ENCODE data around the gene PCDH1. TPM values are rescaled to one million over a fixed set of nuclear protein-coding genes. Genes with fewer than 3 reads are reported as not detected.

The PCDH1 gene
- total and polyA plus RNA-seq, 2 donors (not counting 3 experiments of a cell fraction or from before 2014, with no cell fraction given) = 113 to 136 TPM

GRCh38 chr5:141914797-141915196 is 36.6 kb upstream of the PCDH1 start:
- intact Hi-C loops (cut with micrococcal nuclease) (loop anchor here (1.0 kb wide), 1 partner anchor 212 kb away; no protein-coding TSS in a partner anchor), dilution Hi-C loops (cut with MboI; ENCODE audit: extremely low pct_ligation_motif_present, low sequenced_read_pairs) (no loop called here)

GRCh38 chr5:141914199-141914743 is 36.1 kb upstream of the PCDH1 start:
- ChIA-PET POLR2A (no interaction called here), CTCF (interaction anchor here (0.8 to 5.1 kb wide), 17 partner anchors 8 to 322 kb away, joined by 3 to 36 read pairs (median 4); partner anchors contain the start of genes DELE1, PCDH1 and PCDH12)
- H3K27ac ChIP-seq (ENCODE audit: insufficient read depth, low read depth, low read length) = no peak overlapping the region
- TF ChIP-seq CTCF (IDR thresholded peaks at IDR 0.05; ENCODE audit: extremely low read depth in 1 of 2, insufficient read depth in 1 of 2, low read depth in 1 of 2, low read length in 2 of 2) (peak in 1 of 2 donors; percentile 43), FOS (IDR thresholded peaks at IDR 0.05; ENCODE audit: borderline replicate concordance, insufficient read depth, low read length) (no peak)
- peak overlapping the region in 1 of 3 experiments; percentile 20 for H3K4me3 ChIP-seq (replicated peaks in 1 of 3; ENCODE audit: insufficient read depth in 1 of 3, low read depth in 1 of 3, low read length in 3 of 3)
- H3K27me3 ChIP-seq (ENCODE audit: control insufficient read depth in 2 of 2, insufficient read depth in 2 of 2, low read length in 2 of 2) = peaks cover 9 to 14% of the 10 kb centered on the region in 2 experiments
- no peaks in the 10 kb centered on the region for H3K36me3 ChIP-seq (ENCODE audit: control insufficient read depth in 2 of 2, extremely low read depth in 1 of 2, insufficient read depth in 2 of 2, low read length in 2 of 2)
- H4K20me1 ChIP-seq (replicated peaks; ENCODE audit: control insufficient read depth, extremely low read depth, insufficient read depth, low read length) = no peaks in the 10 kb centered on the region
- intact Hi-C loops (cut with micrococcal nuclease) (loop anchor here (1.0 kb wide), 1 partner anchor 212 kb away; no protein-coding TSS in a partner anchor), dilution Hi-C loops (cut with MboI; ENCODE audit: extremely low pct_ligation_motif_present, low sequenced_read_pairs) (no loop called here)
- peak; percentile 33 for FAIRE-seq
- peak; percentile 9 for DNase-seq (ENCODE audit: low read depth, low spot score)
- H3K9me3 ChIP-seq (replicated peaks; ENCODE audit: control insufficient read depth, insufficient read depth, low read length) = no peaks in the 10 kb centered on the region
- H2AFZ ChIP-seq (ENCODE audit: low read depth, low read length) = peak overlapping the region; percentile 67
- H3K4me1 ChIP-seq (ENCODE audit: control insufficient read depth, extremely low read depth, insufficient read depth, low read length) = peaks cover 3% of the 10 kb centered on the region
- H3K9me1 ChIP-seq (replicated peaks; ENCODE audit: control insufficient read depth, extremely low read depth, insufficient read depth, low read length) = no peaks in the 10 kb centered on the region
- H3K79me2 ChIP-seq (ENCODE audit: control insufficient read depth, insufficient read depth, low read length) = no peaks in the 10 kb centered on the region
- H3K4me2 ChIP-seq (ENCODE audit: insufficient read depth, low read length) = peak overlapping the region; percentile 63
- no TSS peak for BruUV-seq (replicated peaks)
- no peak overlapping the region for H3K9ac ChIP-seq (replicated peaks; ENCODE audit: extremely low read depth, insufficient read depth, low read length)

More at GRCh38 chr5:141914797-141915196, 36.6 kb upstream of the PCDH1 start:
- ChIA-PET CTCF (interaction anchor here (1.0 to 5.1 kb wide), 12 partner anchors 9 to 250 kb away, joined by 3 to 36 read pairs (median 6); partner anchors contain the start of genes DELE1, PCDH1 and RNF14), POLR2A (no interaction called here)
- no peak for TF ChIP-seq POLR2A (IDR thresholded peaks at IDR 0.05; ENCODE audit: low read depth, low read length)
- no peak for TF ChIP-seq EZH2 (IDR thresholded peaks at IDR 0.05; ENCODE audit: borderline replicate concordance, low read depth, low read length, severe bottlenecking)
- FAIRE-seq (no peak), DNase-seq (ENCODE audit: low read depth, low spot score) (no peak)
- Histone ChIP-seq H3K27me3 (ENCODE audit: control insufficient read depth in 2 of 2, insufficient read depth in 2 of 2, low read length in 2 of 2) (peaks cover 9 to 14% of the 10 kb centered on the region in 2 experiments), H4K20me1 (replicated peaks; ENCODE audit: control insufficient read depth, extremely low read depth, insufficient read depth, low read length) (no peaks in the 10 kb centered on the region), H3K36me3 (ENCODE audit: control insufficient read depth in 2 of 2, extremely low read depth in 1 of 2, insufficient read depth in 2 of 2, low read length in 2 of 2) (no peaks in the 10 kb centered on the region), H3K9me3 (replicated peaks; ENCODE audit: control insufficient read depth, insufficient read depth, low read length) (no peaks in the 10 kb centered on the region), H3K4me3 (replicated peaks in 1 of 3; ENCODE audit: insufficient read depth in 1 of 3, low read depth in 1 of 3, low read length in 3 of 3) (no peak overlapping the region), H3K4me2 (ENCODE audit: insufficient read depth, low read length) (no peak overlapping the region), H2AFZ (ENCODE audit: low read depth, low read length) (no peak overlapping the region), H3K79me2 (ENCODE audit: control insufficient read depth, insufficient read depth, low read length) (no peaks in the 10 kb centered on the region), H3K4me1 (ENCODE audit: control insufficient read depth, extremely low read depth, insufficient read depth, low read length) (peaks cover 3% of the 10 kb centered on the region), H3K9ac (replicated peaks; ENCODE audit: extremely low read depth, insufficient read depth, low read length) (no peak overlapping the region), H3K9me1 (replicated peaks; ENCODE audit: control insufficient read depth, extremely low read depth, insufficient read depth, low read length) (no peaks in the 10 kb centered on the region), H3K27ac (ENCODE audit: insufficient read depth, low read depth, low read length) (no peak overlapping the region)
- BruUV-seq (replicated peaks) = no TSS peak
